ENCODE results near the gene GNG14. TPM values are rescaled to one million over a fixed set of nuclear protein-coding genes. Genes with fewer than 3 reads are reported as not detected.

The GNG14 gene
- total and polyA plus RNA-seq, 2 donors (not counting 3 experiments of a cell fraction or from before 2014, with no cell fraction given): not detected

- no peak overlapping the region for H3K4me3 ChIP-seq (replicated peaks in 1 of 3; ENCODE audit: insufficient read depth in 1 of 3, low read depth in 1 of 3, low read length in 3 of 3)
- intact Hi-C loops (cut with micrococcal nuclease) (no loop called here), dilution Hi-C loops (cut with MboI; ENCODE audit: extremely low pct_ligation_motif_present, low sequenced_read_pairs) (no loop called here)
- no peak for FAIRE-seq
- H2AFZ ChIP-seq (ENCODE audit: low read depth, low read length): no peak overlapping the region
- TF ChIP-seq, protein P1, sequence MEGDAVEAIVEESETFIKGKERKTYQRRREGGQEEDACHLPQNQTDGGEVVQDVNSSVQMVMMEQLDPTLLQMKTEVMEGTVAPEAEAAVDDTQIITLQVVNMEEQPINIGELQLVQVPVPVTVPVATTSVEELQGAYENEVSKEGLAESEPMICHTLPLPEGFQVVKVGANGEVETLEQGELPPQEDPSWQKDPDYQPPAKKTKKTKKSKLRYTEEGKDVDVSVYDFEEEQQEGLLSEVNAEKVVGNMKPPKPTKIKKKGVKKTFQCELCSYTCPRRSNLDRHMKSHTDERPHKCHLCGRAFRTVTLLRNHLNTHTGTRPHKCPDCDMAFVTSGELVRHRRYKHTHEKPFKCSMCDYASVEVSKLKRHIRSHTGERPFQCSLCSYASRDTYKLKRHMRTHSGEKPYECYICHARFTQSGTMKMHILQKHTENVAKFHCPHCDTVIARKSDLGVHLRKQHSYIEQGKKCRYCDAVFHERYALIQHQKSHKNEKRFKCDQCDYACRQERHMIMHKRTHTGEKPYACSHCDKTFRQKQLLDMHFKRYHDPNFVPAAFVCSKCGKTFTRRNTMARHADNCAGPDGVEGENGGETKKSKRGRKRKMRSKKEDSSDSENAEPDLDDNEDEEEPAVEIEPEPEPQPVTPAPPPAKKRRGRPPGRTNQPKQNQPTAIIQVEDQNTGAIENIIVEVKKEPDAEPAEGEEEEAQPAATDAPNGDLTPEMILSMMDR (IDR thresholded peaks at IDR 0.05; ENCODE audit: extremely low read depth in 1 of 2, insufficient read depth in 1 of 2, low read depth in 1 of 2, low read length in 2 of 2): no peak
- TF ChIP-seq JUN (IDR thresholded peaks at IDR 0.05; ENCODE audit: borderline replicate concordance, insufficient read depth, insufficient read length, low read depth): no peak
- no peak for TF ChIP-seq EZH2 (IDR thresholded peaks at IDR 0.05; ENCODE audit: borderline replicate concordance, low read depth, low read length, severe bottlenecking)
- TF ChIP-seq MAX (IDR thresholded peaks at IDR 0.05; ENCODE audit: insufficient read depth, insufficient read length): no peak
- TF ChIP-seq FOS (IDR thresholded peaks at IDR 0.05; ENCODE audit: borderline replicate concordance, insufficient read depth, low read length): no peak
- TF ChIP-seq MYC (IDR thresholded peaks at IDR 0.05; ENCODE audit: low read depth, low read length): no peak
- TF ChIP-seq GATA2 (IDR thresholded peaks at IDR 0.05; ENCODE audit: insufficient read depth, insufficient read length, low read depth, low read length): no peak
- no peak for TF ChIP-seq POLR2A (IDR thresholded peaks at IDR 0.05; ENCODE audit: low read depth, low read length)
- no peak for TF ChIP-seq POLR2AphosphoS5 (IDR thresholded peaks at IDR 0.05; ENCODE audit: insufficient read depth, low read depth, low read length)
- no TSS peak for BruUV-seq (replicated peaks)
- no peak for DNase-seq (ENCODE audit: low read depth, low spot score)
- peaks cover 34% of the 10 kb centered on the region for H3K79me2 ChIP-seq (ENCODE audit: control insufficient read depth, insufficient read depth, low read length)
- H4K20me1 ChIP-seq (replicated peaks; ENCODE audit: control insufficient read depth, extremely low read depth, insufficient read depth, low read length): no peaks in the 10 kb centered on the region
- H3K9me1 ChIP-seq (replicated peaks; ENCODE audit: control insufficient read depth, extremely low read depth, insufficient read depth, low read length): no peaks in the 10 kb centered on the region
- ChIA-PET POLR2A (interaction anchor here (0.7 kb wide), 1 partner anchor 10 kb away, joined by 4 read pairs; the partner anchor contains the start of gene GET3), CTCF (interaction anchor here (1.0 kb wide), 1 partner anchor 31 kb away, joined by 3 read pairs; no protein-coding TSS in a partner anchor)
- no peak overlapping the region for H3K27ac ChIP-seq (ENCODE audit: insufficient read depth, low read depth, low read length)
- peaks cover 4% of the 10 kb centered on the region for H3K4me1 ChIP-seq (ENCODE audit: control insufficient read depth, extremely low read depth, insufficient read depth, low read length)
- H3K9me3 ChIP-seq (replicated peaks; ENCODE audit: control insufficient read depth, insufficient read depth, low read length): no peaks in the 10 kb centered on the region
- no peak overlapping the region for H3K9ac ChIP-seq (replicated peaks; ENCODE audit: extremely low read depth, insufficient read depth, low read length)
- H3K36me3 ChIP-seq (ENCODE audit: control insufficient read depth in 2 of 2, extremely low read depth in 1 of 2, insufficient read depth in 2 of 2, low read length in 2 of 2): peaks cover 9 to 31% of the 10 kb centered on the region in 2 experiments
- no peak overlapping the region for H3K4me2 ChIP-seq (ENCODE audit: insufficient read depth, low read length)
- H3K27me3 ChIP-seq (ENCODE audit: control insufficient read depth in 2 of 2, insufficient read depth in 2 of 2, low read length in 2 of 2): no peaks in the 10 kb centered on the region
Measured at GRCh38 chr19:12726988-12727316, 39.2 kb downstream of the GNG14 start.

Measured in endothelial cell of umbilical vein (primary cell).